Endothelial cell (in vitro differentiated cells): Measurements from ENCODE around the gene DENND6A. TPM values are rescaled to one million over a fixed set of nuclear protein-coding genes. Genes with fewer than 3 reads are reported as not detected.
"Not testable (repeated sequence)": the region's sequence is repeated elsewhere in the genome, so short reads cannot be mapped to it uniquely, and the experiment has no call there.

Source experiments
- DNase-seq: peaks from one replicate; pipeline ENCODE4 v3.0.0; 2021; ENCODE audit warnings: low spot score
- H3K27ac Mint-ChIP-seq: one replicate; pipeline ENCODE4 v1.8.0; 2021; ENCODE audit warnings: mixed read lengths, inconsistent platforms; ENCODE audit not compliant: unreplicated experiment
- H3K27me3 Mint-ChIP-seq: one replicate; pipeline ENCODE4 v1.8.0; 2021; ENCODE audit warnings: mild to moderate bottlenecking, moderate library complexity, mixed read lengths, inconsistent platforms; ENCODE audit not compliant: unreplicated experiment
- H3K36me3 Mint-ChIP-seq: one replicate; pipeline ENCODE4 v1.8.0; 2021; ENCODE audit warnings: mild to moderate bottlenecking, low read depth, mixed read lengths, inconsistent platforms; ENCODE audit not compliant: unreplicated experiment
- H3K4me1 Mint-ChIP-seq: one replicate; pipeline ENCODE4 v1.8.0; 2021; ENCODE audit warnings: mild to moderate bottlenecking, mixed read lengths, inconsistent platforms; ENCODE audit not compliant: unreplicated experiment
- H3K4me3 Mint-ChIP-seq: one replicate; pipeline ENCODE4 v1.8.0; 2021; ENCODE audit warnings: mild to moderate bottlenecking, mixed read lengths, inconsistent platforms; ENCODE audit not compliant: unreplicated experiment
- H3K9me3 Mint-ChIP-seq: one replicate; pipeline ENCODE4 v1.8.0; 2021; ENCODE audit warnings: mixed read lengths, inconsistent platforms; ENCODE audit not compliant: unreplicated experiment
- CTCF ChIP-seq: fragments of 200-600 bp; sonication (generic); IDR thresholded peaks from one replicate; pipeline ENCODE4 v1.5.0; 2021; ENCODE audit warnings: antibody characterized with exemption; ENCODE audit not compliant: unreplicated experiment
- total RNA-seq: library from RNA; stranded (reverse); fragmentation: NEBNext Ultra II Directional; extraction: Animal tissue kit (Norgen Biotek cat#: 25700); gene quantifications from one replicate; pipeline ENCODE4 v1.2.1, GENCODE V29; 2021; ENCODE audit not compliant: unreplicated experiment

The DENND6A gene
- total RNA-seq, 1 donor from 2014 or later, result 25.3 TPM

GRCh38 chr3:57699591-57699990 lies 6.7 kb upstream of the DENND6A start:
- Mint-ChIP-seq H3K27ac (no peak overlapping the region), H3K27me3 (no peaks in the 10 kb centered on the region), H3K36me3 (no peaks in the 10 kb centered on the region), H3K9me3 (no peaks in the 10 kb centered on the region), H3K4me3 (no peak overlapping the region), H3K4me1 (no peaks in the 10 kb centered on the region)
- no peak for TF ChIP-seq CTCF
- DNase-seq, result no peak

GRCh38 chr3:57696801-57697321 lies 4.0 kb upstream of the DENND6A start:
- Mint-ChIP-seq H3K36me3 (no peaks in the 10 kb centered on the region), H3K27ac (no peak overlapping the region), H3K9me3 (no peaks in the 10 kb centered on the region), H3K27me3 (peaks cover 3% of the 10 kb centered on the region), H3K4me3 (no peak overlapping the region), H3K4me1 (no peaks in the 10 kb centered on the region)
- no peak for DNase-seq
- TF ChIP-seq CTCF, result no peak

- Mint-ChIP-seq H3K9me3 (no peaks in the 10 kb centered on the region), H3K27me3 (peaks cover 3% of the 10 kb centered on the region), H3K36me3 (no peaks in the 10 kb centered on the region), H3K27ac (peak overlapping the region; percentile 77), H3K4me3 (no peak overlapping the region), H3K4me1 (peaks cover 7% of the 10 kb centered on the region)
- no peak for TF ChIP-seq CTCF
- DNase-seq, result no peak
Observed at GRCh38 chr3:57694146-57694545, 1.3 kb upstream of the DENND6A start.

GRCh38 chr3:57692133-57692395 lies 813 bp downstream of the DENND6A start:
- H3K27ac Mint-ChIP-seq, result peak overlapping the region; percentile 92
- H3K36me3 Mint-ChIP-seq, H3K27me3 Mint-ChIP-seq, H3K4me1 Mint-ChIP-seq, H3K9me3 Mint-ChIP-seq, DNase-seq: not testable (repeated sequence)
- peak overlapping the region; percentile 94 for H3K4me3 Mint-ChIP-seq

GRCh38 chr3:57691411-57692132 lies 1.3 kb downstream of the DENND6A start:
- DNase-seq, result no peak
- H3K4me3 Mint-ChIP-seq, result peak overlapping the region; percentile 94
- peaks cover 7% of the 10 kb centered on the region for H3K4me1 Mint-ChIP-seq
- H3K27me3 Mint-ChIP-seq, result peaks cover 3% of the 10 kb centered on the region
- no peaks in the 10 kb centered on the region for H3K9me3 Mint-ChIP-seq
- no peak for TF ChIP-seq CTCF
- peaks cover 4% of the 10 kb centered on the region for H3K36me3 Mint-ChIP-seq
- peak overlapping the region; percentile 92 for H3K27ac Mint-ChIP-seq
